ENCODE measurements around the gene APOL1.

GRCh38 chr22:36211237-36211861 lies 41.6 kb upstream of the APOL1 start:
- TF ChIP-seq CTCF (IDR thresholded peaks at IDR 0.05; ENCODE audit: low read length) (no peak), EZH2 (optimal IDR thresholded peaks at IDR 0.05; ENCODE audit: low read depth, low read length) (no peak)

All from MM.1S (cell line).